KMS-11 (cell line): ENCODE data around the gene EHD1.

Experiments used
- H2AFZ ChIP-seq: fragments of 200-600 bp; sonication (generic); 2 replicates; pipeline ENCODE4 v1.6.1; 2016; ENCODE audit warnings: antibody characterized with exemption, mixed run types, low read depth
- H3K27ac ChIP-seq: fragments of 200-600 bp; sonication (generic); 2 replicates; pipeline ENCODE4 v1.6.1; 2016; ENCODE audit warnings: mild to moderate bottlenecking, mixed run types
- H3K27me3 ChIP-seq: fragments of 200-600 bp; sonication (generic); 2 replicates; pipeline ENCODE4 v1.6.1; 2017; ENCODE audit warnings: mild to moderate bottlenecking, low read depth, mixed run types, moderate library complexity; ENCODE audit not compliant: insufficient read depth
- H3K36me3 ChIP-seq: fragments of 200-600 bp; sonication (generic); 2 replicates; pipeline ENCODE4 v1.6.1; 2017; ENCODE audit warnings: mild to moderate bottlenecking, mixed run types; ENCODE audit not compliant: insufficient read depth
- H3K4me1 ChIP-seq: fragments of 200-600 bp; sonication (generic); 2 replicates; pipeline ENCODE4 v1.6.1; 2016; ENCODE audit warnings: mild to moderate bottlenecking, low read depth, mixed run types; ENCODE audit not compliant: poor library complexity, severe bottlenecking
- H3K4me2 ChIP-seq: fragments of 200-600 bp; sonication (generic); 2 replicates; pipeline ENCODE4 v1.7.0; 2016; ENCODE audit warnings: mild to moderate bottlenecking, mixed run types
- H3K4me3 ChIP-seq: fragments of 200-600 bp; sonication (generic); IDR thresholded peaks from 2 replicates; pipeline ENCODE4 v1.6.1; 2017; ENCODE audit warnings: low read depth, low read length, mixed read lengths; ENCODE audit not compliant: insufficient read depth
- H3K79me2 ChIP-seq: fragments of 200-600 bp; sonication (generic); 2 replicates; pipeline ENCODE4 v1.6.1; 2016; ENCODE audit warnings: low read depth, mixed run types; ENCODE audit not compliant: insufficient read depth
- H3K9ac ChIP-seq: fragments of 200-600 bp; sonication (generic); 2 replicates; pipeline ENCODE4 v1.6.1; 2016; ENCODE audit warnings: mild to moderate bottlenecking, mixed run types
- H4K20me1 ChIP-seq: fragments of 200-600 bp; sonication (generic); 2 replicates; pipeline ENCODE4 v1.6.1; 2016; ENCODE audit warnings: mild to moderate bottlenecking, mixed run types; ENCODE audit not compliant: insufficient read depth
- TF ChIP-seq, protein P1 (sequence below): fragments of 200-600 bp; sonication (generic); conservative IDR thresholded peaks from 2 replicates; pipeline ENCODE4 v1.6.1; 2017; ENCODE audit warnings: low read depth, mild to moderate bottlenecking, antibody characterized with exemption, low read length, moderate library complexity, mixed read lengths

The EHD1 gene

DNA sequence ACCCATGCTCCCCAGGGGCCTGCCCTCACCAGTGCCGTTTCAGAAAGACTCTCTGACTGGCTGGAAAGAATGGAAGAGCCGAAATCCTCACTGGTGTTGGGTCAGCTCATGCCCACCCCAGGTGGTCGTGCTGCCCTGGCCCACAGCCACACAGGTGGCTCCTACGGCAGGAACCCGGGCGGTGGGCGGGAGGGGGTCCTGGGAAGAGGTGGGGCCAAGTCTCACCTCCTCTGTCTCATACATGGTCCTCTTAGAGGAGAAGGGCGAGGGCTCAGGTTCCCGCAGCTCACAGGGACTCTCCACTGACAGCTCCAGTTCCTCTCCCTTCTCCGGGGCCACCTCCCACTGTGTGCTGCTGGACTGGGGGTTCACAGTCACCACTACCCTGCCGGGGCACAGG, 30.3 kb upstream of the EHD1 start:
- Histone ChIP-seq H4K20me1 (no peaks in the 10 kb centered on the region), H2AFZ (no peak overlapping the region), H3K36me3 (no peaks in the 10 kb centered on the region), H3K4me2 (no peak overlapping the region), H3K4me3 (no peak overlapping the region), H3K4me1 (no peaks in the 10 kb centered on the region), H3K27me3 (no peaks in the 10 kb centered on the region), H3K79me2 (no peaks in the 10 kb centered on the region), H3K9ac (no peak overlapping the region), H3K27ac (no peak overlapping the region)
- TF ChIP-seq, protein P1, sequence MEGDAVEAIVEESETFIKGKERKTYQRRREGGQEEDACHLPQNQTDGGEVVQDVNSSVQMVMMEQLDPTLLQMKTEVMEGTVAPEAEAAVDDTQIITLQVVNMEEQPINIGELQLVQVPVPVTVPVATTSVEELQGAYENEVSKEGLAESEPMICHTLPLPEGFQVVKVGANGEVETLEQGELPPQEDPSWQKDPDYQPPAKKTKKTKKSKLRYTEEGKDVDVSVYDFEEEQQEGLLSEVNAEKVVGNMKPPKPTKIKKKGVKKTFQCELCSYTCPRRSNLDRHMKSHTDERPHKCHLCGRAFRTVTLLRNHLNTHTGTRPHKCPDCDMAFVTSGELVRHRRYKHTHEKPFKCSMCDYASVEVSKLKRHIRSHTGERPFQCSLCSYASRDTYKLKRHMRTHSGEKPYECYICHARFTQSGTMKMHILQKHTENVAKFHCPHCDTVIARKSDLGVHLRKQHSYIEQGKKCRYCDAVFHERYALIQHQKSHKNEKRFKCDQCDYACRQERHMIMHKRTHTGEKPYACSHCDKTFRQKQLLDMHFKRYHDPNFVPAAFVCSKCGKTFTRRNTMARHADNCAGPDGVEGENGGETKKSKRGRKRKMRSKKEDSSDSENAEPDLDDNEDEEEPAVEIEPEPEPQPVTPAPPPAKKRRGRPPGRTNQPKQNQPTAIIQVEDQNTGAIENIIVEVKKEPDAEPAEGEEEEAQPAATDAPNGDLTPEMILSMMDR, result no peak

DNA sequence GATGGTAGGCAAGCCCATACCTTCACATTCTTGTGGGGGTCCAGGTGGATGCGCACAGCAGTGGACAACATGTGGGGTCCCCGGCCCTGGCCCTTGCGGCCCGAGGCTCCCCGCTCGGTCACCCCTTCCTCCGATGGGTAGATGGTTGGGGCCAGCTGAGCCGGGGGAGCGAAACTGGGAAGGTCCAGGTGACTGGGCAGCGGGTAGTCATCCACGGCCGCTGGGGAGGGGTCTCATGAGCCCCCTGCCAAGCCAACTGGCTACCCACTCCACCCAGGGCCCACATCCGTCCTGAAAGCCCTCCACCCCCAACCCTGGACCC, 27.9 kb upstream of the EHD1 start:
- no peak overlapping the region for H3K9ac ChIP-seq
- no peaks in the 10 kb centered on the region for H3K36me3 ChIP-seq
- H2AFZ ChIP-seq, result no peak overlapping the region
- TF ChIP-seq, protein P1, result no peak
- H3K4me2 ChIP-seq, result no peak overlapping the region
- H3K4me3 ChIP-seq, result no peak overlapping the region
- H3K27me3 ChIP-seq, result no peaks in the 10 kb centered on the region
- H3K79me2 ChIP-seq, result no peaks in the 10 kb centered on the region
- H3K4me1 ChIP-seq, result no peaks in the 10 kb centered on the region
- H4K20me1 ChIP-seq, result no peaks in the 10 kb centered on the region
- H3K27ac ChIP-seq, result no peak overlapping the region

DNA sequence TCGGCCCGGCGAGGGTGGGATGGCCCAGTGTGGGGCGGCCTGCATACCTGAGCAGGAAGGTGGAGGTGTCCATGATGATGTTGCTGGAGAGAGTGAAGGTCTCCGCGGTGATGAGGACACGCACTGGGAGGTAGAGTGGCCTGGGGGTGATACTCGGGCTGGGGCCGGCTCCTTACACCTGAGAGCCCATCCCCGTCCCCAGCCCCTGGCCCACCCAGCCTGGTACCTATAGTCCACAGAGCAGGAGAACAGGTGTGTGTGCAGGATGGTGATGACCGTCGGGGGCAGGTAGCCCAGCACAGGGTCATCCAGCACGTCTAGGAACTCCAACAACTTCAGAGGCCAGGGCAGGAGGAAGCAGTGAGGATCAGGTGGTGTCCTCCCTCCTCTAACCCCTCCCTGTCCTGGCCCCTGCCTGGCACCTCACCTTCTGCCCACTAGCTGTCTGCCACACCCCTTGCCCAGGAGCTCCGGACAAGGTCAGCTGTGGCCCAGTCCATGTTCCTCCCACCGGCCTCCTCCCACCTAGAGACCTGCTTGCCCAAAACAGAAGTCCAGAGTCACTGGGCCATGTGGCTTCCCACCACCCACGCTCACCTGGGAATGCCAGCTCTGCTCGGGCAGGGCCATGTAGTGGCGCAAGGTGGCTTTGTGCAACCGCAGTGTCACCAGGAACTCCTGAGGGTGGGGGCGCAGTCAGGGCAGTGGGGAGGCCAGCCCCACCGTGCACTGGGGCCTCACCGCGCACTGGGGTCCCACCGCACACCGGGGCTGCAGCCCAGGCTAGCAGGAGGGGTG, 27.3 kb upstream of the EHD1 start:
- Histone ChIP-seq H2AFZ (no peak overlapping the region), H3K27me3 (no peaks in the 10 kb centered on the region), H4K20me1 (no peaks in the 10 kb centered on the region), H3K9ac (no peak overlapping the region), H3K27ac (no peak overlapping the region), H3K4me3 (no peak overlapping the region), H3K79me2 (no peaks in the 10 kb centered on the region), H3K4me2 (no peak overlapping the region), H3K4me1 (no peaks in the 10 kb centered on the region), H3K36me3 (no peaks in the 10 kb centered on the region)
- TF ChIP-seq, protein P1, result no peak

DNA sequence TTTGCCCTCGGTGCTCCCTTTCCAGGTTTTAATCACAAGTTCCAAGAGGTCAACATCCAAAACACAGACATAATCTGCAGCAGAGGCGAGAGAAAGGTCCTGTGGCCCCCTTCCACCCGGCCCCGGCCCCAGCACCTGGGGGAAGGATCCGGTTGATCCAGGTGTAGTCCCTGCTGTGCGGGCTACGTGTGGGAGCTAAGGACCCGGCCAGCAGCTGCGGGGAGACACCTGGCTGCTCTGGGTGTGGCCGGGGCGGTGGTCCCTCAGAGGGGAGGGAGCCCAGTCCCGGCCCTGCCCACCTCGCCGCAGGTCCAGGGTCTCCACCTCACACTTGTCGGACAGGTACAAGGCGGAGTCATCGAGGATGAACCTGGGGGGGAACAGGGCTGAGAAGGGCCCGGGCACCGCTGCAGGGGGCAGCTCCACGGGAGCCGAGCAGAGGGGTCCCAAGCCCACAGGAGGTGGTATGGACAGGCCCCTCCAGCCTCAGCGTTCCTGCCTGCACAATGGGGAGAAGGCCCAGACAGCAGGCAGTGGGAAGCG, 24.9 kb upstream of the EHD1 start:
- no peak overlapping the region for H2AFZ ChIP-seq
- H3K9ac ChIP-seq, result no peak overlapping the region
- H3K79me2 ChIP-seq, result no peaks in the 10 kb centered on the region
- H3K4me3 ChIP-seq, result no peak overlapping the region
- no peak overlapping the region for H3K27ac ChIP-seq
- H3K4me2 ChIP-seq, result no peak overlapping the region
- TF ChIP-seq, protein P1, result no peak
- no peaks in the 10 kb centered on the region for H4K20me1 ChIP-seq
- no peaks in the 10 kb centered on the region for H3K4me1 ChIP-seq
- H3K36me3 ChIP-seq, result no peaks in the 10 kb centered on the region
- H3K27me3 ChIP-seq, result no peaks in the 10 kb centered on the region
